Activated CD4-positive, alpha-beta T cell treated with anti-CD3 and anti-CD28 coated beads, Interleukin-2, amount 50 U/mL, for 16 hours (primary cell): ENCODE results near the gene METTL17.
"Not testable (repeated sequence)": the region's sequence is repeated elsewhere in the genome, so short reads cannot be mapped to it uniquely, and the experiment has no call there.

Experiments used
- DNase-seq: peaks from one replicate; pipeline ENCODE4 v3.0.0-alpha.2; 2020

METTL17 gene

GRCh38 chr14:20989787-20990600 lies at the start of gene METTL17:
Gene METTL17 (plus strand): TSS chr14:20989980. CDS start chr14:20990003, 23 bp downstream.
- DNase-seq: peak; percentile 96

- not testable (repeated sequence) for DNase-seq
These were observed 44.6 kb upstream of the METTL17 start for GRCh38 chr14:20945146-20945545.

- DNase-seq: not testable (repeated sequence)
These were observed 43.1 kb upstream of the METTL17 start for GRCh38 chr14:20946707-20947106.

GRCh38 chr14:20954736-20955537 lies 34.8 kb upstream of the METTL17 start, which contains the start of gene RNASE2:
Gene RNASE2 (plus strand): TSS chr14:20955487. CDS start chr14:20955772, 285 bp downstream.
- DNase-seq: not testable (repeated sequence)

- DNase-seq: not testable (repeated sequence)
These were observed 34.3 kb upstream of the METTL17 start for GRCh38 chr14:20955538-20955873.

GRCh38 chr14:20956376-20956976 lies 33.3 kb upstream of the METTL17 start:
- peak; percentile 54 for DNase-seq

- DNase-seq: not testable (repeated sequence)
These were observed 30.8 kb upstream of the METTL17 start for GRCh38 chr14:20958946-20959345.

GRCh38 chr14:20969336-20969735 lies 20.4 kb upstream of the METTL17 start:
- no peak for DNase-seq

- DNase-seq: no peak
These were observed 19.2 kb upstream of the METTL17 start for GRCh38 chr14:20970647-20970982.

- peak; percentile 87 for DNase-seq
These were observed 18.6 kb upstream of the METTL17 start for GRCh38 chr14:20970983-20971704.

GRCh38 chr14:20971705-20972021 lies 18.1 kb upstream of the METTL17 start:
- no peak for DNase-seq

GRCh38 chr14:20973501-20973900 lies 16.3 kb upstream of the METTL17 start:
- no peak for DNase-seq

- DNase-seq: no peak
These were observed 13.5 kb upstream of the METTL17 start for GRCh38 chr14:20976291-20976690.

GRCh38 chr14:20978687-20979086 lies 11.1 kb upstream of the METTL17 start:
- DNase-seq: no peak

- DNase-seq: no peak
These were observed 8.9 kb upstream of the METTL17 start for GRCh38 chr14:20980906-20981305.

GRCh38 chr14:20982646-20983369 lies 7.0 kb upstream of the METTL17 start:
- no peak for DNase-seq

GRCh38 chr14:20985650-20986049 lies 4.1 kb upstream of the METTL17 start:
- DNase-seq: not testable (repeated sequence)

GRCh38 chr14:20986811-20987210 lies 3.0 kb upstream of the METTL17 start:
- DNase-seq: peak; percentile 59

GRCh38 chr14:20988717-20989470 lies 886 bp upstream of the METTL17 start:
- no peak for DNase-seq

GRCh38 chr14:20989471-20989786 lies 351 bp upstream of the METTL17 start:
- DNase-seq: no peak

GRCh38 chr14:20996521-20996920 lies 6.7 kb downstream of the METTL17 start:
- no peak for DNase-seq

GRCh38 chr14:20997115-20997514 lies 7.3 kb downstream of the METTL17 start:
- DNase-seq: no peak
